Measurements from ENCODE around the gene CD81.

Gene CD81

DNA sequence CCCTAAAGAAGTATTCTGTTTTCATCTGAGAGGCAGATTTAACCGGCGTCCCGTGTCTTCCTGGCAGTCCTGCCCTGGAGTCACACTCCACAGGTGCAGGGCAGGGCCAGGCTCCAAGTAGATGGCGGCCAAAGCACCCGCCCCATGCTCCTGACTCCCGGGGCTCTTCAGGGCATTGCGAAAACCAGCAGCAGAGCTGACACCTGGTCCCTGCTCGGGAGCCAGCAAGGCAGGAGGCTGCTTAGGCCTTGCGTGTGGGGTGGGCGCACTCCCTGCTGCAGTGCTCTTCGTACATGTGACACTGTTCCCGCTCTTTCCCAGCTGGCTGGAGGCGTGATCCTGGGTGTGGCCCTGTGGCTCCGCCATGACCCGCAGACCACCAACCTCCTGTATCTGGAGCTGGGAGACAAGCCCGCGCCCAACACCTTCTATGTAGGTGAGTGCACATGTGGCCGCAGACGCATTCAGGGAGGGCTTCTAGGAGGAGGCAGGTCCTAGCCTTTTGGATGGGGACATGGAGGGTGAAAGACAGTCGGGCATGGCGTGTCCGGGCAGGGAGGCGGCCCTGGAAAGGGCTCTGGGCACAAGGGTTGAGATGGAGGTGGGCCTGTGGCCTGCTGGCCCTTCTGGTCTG, 13.1 kb downstream of the CD81 start:
- DNase-seq (ENCODE audit: low read depth in 2 of 2): no peak

DNA sequence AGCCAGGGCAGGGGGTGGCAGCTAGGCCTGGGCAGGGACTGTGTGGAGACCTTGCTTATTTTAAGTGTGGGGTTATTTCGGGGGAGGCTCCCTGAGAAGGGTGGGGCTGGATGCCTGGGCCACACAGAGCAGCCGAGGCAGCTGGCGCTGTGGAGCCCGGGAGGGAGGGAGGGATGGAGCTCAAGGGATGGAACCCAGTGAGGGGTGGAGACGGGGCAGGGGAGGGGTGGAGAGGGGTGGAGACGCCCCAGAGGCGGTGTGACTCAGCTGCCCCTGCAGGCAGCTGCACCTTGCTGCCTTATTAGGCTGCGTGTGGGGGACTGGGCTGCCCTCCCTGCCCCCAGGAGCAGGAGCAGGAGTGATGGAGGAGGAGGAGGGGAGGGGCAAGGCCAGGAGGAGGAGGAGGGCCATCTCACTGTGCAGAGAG, 13.6 kb downstream of the CD81 start:
- DNase-seq (ENCODE audit: low read depth in 2 of 2): no peak

DNA sequence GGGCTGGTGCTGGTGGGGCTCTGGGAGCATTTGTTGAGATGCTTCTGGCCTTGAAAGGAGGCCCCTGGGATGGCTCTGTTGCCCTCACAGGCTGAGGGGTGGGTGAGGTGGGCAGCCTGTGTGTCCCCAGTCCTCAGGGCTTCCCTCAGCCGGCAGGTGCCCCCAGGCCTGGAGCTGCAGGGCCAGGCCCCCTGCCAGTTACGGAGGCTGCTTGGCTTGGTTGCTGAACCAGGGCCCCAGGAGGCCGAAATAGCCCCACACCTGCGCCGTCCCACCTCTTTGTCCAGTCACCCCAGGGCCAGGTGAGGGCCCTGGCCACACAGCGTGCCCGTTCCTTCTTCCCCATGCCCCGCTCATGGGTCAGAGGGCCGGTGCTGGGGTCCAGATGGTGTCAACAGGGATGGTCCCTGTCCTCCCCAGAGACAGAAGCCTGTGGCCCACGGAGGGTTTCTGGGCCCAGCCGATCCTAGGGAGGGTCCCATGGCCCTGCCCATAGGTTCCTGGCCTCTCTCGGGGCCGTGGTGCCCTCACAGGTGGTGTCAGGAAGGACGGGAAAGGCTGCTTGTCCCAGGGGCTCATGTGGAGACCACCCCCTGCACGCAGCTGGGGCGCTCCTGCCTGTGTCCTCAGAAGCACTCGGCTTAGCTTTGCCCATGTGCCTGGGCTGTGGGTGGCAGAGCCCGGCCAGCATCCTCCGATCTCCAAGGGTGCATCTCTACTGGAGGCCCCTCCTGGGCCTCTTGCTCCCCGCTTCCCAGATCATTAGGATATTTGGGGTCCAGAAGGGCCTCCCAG, 14.3 kb downstream of the CD81 start:
- DNase-seq (ENCODE audit: low read depth in 2 of 2): no peak

DNA sequence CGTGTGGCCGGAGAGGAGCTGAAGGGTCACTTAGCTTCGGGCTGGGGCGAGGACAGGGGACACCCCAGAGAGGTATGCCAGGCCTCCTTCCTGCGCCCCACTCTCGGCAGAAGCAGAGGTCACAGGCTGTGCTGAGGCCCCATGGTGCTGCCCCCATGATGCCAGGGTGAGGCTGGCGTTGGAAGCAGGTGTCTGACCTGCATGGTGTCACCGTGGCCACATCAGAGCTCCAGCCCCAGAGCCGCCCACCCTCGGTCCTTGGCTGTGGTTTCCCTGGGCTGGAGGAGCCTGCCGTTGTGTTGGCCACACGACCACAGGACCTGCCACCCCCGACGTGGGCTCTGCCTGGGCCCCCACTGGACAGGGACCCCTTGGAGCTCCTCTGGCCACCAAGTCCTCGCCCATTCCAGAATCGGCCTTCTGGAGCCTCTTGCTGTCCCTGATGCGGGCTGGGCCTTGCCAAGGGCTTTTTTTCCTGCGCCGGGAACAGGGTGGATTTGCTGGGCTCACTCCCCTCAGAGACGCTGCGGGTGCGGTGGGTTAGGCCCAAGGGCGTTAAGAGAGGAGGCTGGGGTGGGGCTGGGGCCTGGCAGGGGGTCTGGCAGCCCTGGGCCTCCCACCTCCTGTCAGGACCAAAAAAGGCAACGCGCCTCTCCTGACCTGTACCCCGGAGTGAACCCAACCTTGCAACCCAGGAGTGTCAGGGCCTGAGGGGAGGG, 15.3 kb downstream of the CD81 start:
- no peak for DNase-seq (ENCODE audit: low read depth in 2 of 2)

DNA sequence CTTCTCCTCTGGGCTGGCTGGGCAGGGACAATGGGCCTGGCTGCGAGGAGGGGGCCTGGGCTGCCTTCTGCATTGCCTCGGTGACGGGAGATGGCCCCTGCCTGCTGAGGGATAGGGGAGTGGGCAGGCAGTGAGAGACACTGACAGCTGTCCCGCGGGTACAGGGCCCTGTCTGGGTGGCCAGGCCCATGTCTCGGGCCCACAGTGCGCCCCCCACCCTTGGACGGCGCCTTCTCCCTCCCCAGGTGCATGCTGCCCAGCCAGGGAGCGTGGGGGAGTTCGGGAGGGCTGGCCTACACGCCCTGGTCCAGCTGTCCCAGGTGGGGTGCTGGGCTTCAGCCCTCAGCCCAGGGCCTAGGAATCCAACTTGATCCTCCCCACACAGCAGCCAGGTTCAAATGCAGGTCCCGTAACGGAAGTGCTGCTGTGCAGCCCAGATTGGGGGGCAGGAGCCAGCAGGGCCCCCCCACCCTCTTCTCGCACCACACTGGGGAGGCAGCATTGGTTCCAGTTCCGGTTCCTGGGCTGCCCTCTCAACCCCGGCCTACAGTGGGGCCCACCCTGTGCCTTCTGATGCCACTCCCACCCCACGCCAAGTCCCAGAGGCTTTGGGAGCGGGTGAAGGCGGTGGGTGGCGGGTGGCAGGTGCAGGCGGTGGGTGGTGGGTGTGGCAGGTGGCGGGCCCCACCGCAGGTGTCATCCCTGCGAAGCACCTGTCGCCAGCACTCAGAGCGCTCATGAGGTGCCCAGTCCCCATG, 16.2 kb downstream of the CD81 start:
- DNase-seq (ENCODE audit: low read depth in 2 of 2): no peak

DNA sequence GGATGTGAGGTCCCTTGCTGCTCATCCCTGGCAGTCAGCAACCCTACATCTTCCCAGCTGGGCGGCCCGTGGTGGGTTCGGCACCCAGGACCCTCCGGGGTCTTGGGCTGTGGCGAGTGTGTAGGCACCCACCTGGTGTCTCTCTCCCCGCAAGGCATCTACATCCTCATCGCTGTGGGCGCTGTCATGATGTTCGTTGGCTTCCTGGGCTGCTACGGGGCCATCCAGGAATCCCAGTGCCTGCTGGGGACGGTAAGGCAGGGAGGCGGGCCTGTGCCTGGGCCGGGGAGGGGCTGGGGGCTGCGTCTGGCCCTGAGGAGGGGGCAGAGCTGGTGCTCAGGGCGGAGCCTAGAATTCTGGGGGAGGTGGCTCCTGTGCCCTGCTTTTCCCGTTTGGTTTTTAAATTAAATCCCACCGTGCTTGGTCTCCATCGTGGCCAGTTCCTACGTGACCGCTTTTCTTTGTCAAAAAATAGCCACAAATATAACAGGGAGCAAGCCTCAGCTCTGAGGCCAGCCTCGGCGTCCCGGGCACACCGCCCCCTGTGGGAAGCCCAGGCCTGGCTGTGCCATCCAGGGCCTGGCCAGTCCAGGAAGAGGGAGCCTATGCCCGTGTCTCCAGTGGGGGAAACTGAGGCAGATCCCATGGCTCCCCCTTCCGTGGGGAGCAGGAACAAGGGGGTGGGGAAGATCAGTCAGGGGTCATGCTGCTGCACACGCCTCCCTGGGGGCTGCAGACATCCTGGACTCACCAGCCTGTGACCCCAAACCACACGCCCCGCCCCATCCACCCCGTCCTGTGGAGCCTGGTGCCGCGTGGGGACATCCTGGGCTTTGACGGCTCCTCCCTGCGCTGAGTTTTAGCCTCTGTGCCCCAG, 17.1 kb downstream of the CD81 start:
- no peak for DNase-seq (ENCODE audit: low read depth in 2 of 2)

DNA sequence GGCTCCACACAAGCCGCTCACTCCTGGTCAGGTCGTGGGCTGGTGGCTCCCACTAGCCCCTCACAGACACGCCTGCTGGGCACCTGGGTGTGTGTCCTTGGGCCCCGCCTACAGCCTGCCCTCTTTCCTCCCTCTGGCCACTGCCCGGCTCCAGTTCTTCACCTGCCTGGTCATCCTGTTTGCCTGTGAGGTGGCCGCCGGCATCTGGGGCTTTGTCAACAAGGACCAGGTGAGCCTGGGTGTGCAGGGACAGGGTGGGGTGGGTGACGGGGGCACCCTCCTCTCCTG, 17.7 kb downstream of the CD81 start:
- DNase-seq (ENCODE audit: low read depth in 2 of 2): no peak

DNA sequence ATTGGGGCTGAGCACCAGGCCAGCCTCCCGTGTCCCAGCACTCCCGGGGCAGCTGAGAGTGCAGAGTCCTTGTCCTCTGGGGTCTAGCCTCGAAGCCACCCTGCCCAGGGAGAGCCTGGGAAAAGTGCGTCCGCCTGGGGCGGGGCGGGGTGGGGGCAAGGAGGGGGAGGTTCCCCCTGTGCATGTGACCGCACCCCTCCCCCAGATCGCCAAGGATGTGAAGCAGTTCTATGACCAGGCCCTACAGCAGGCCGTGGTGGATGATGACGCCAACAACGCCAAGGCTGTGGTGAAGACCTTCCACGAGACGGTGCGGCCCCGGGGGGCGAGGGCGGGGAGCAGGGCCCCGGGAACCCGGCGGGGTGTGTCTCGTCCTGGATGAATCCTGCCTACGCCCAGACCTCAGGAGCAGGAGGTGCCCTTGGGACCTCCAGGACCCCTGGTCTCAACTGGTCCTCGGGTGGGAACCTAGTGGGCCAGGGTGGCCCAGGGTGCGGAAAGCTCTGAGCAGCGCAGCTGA, 18.2 kb downstream of the CD81 start:
- no peak for DNase-seq (ENCODE audit: low read depth in 2 of 2)

DNA sequence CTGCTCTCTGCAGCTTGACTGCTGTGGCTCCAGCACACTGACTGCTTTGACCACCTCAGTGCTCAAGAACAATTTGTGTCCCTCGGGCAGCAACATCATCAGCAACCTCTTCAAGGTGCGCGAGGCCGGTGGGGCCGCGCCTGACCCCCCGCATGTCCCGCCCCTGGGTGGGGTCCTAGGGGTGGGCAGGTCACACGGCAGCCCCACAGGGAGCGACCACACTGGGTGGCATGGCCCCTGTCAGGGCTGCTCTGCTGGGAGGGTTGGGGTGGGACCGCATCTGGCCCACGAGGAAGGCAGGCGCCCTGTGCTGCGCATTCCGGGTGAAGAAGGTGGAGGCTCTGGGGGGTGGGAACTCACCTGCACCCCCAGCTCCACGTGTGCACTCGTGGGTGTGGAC, 18.7 kb downstream of the CD81 start:
- DNase-seq (ENCODE audit: low read depth in 2 of 2): no peak

DNA sequence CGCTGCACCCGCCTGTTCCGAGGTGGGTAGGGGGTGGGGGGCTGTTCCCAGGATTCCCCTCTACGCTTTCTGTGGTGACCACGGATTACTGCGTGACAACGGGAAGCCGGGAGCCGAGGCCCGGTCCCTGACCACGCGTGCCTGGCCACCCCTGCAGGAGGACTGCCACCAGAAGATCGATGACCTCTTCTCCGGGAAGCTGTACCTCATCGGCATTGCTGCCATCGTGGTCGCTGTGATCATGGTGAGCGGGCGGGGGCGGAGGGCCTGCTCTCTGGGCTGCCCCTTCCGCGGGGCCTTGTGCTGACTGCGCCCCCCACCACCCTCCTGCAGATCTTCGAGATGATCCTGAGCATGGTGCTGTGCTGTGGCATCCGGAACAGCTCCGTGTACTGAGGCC, 19.4 kb downstream of the CD81 start:
- no peak for DNase-seq (ENCODE audit: low read depth in 2 of 2)

DNA sequence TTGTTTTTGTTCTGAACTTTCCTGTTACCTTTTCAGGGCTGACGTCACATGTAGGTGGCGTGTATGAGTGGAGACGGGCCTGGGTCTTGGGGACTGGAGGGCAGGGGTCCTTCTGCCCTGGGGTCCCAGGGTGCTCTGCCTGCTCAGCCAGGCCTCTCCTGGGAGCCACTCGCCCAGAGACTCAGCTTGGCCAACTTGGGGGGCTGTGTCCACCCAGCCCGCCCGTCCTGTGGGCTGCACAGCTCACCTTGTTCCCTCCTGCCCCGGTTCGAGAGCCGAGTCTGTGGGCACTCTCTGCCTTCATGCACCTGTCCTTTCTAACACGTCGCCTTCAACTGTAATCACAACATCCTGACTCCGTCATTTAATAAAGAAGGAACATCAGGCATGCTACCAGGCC, 19.9 kb downstream of the CD81 start:
- DNase-seq (ENCODE audit: low read depth in 2 of 2): no peak

DNA sequence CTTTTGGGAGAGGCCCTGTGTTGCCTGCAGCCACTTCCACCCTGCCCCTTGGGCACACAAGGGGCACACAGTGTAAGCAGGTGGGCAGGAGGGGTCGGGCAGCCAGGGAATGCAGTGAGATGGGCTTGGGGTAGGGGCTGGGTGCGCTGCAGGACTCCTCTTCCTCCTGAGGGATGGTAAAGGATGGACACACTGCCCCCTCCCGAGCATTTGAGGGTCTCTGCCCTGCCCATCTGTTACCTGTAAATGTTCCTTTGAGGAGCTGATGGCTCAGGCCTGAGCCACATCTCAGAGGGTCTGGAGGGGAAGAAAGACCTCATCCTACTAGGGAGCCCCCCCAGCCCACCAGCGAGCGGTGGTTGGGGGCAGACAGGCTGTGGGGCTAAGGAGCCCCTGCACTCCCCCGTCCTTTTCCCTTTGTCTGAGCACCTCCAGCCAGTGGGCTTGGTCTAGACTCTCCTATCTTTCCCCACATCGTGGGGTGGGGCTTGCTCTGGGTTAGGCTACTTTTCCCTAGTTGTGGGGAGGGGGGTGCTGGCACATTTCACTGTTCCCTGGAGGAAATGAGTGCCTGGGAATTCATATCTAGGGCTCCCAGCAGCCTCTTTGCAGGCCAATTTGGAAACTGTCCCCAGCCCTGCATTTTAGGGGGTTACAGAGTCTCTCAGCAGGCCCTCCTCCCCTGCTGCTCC, 21.7 kb downstream of the CD81 start:
- DNase-seq (ENCODE audit: low read depth in 2 of 2): no peak

DNA sequence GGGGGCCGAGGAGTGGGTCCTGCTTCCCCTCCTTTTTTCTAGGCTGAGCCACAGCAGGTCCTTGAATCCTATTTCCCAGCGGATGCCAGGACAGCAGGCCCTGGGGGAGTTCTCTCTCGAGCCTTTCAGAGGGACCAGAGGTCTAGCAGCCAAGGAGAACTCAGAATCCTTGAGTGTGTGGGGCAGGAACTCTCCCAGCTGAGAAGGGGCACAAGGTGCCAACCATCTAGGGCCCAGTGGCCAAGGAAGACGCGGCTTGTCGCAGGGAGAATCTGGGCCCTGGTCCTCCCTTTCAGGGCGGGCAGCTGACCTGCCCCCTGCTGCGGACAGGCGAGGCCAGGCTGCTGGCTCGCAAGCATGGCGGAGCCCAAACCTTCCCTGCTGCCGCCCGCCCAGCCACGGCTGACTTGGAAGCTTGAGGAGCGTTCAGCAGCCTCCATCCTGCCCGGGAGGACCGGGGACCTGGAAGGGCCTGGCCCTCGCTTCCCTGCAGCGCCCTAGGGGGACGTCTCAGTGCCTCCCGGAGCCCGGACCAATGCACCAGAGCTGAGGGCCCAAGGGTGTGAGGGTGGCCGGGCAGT, 22.5 kb downstream of the CD81 start:
- no peak for DNase-seq (ENCODE audit: low read depth in 2 of 2)

DNA sequence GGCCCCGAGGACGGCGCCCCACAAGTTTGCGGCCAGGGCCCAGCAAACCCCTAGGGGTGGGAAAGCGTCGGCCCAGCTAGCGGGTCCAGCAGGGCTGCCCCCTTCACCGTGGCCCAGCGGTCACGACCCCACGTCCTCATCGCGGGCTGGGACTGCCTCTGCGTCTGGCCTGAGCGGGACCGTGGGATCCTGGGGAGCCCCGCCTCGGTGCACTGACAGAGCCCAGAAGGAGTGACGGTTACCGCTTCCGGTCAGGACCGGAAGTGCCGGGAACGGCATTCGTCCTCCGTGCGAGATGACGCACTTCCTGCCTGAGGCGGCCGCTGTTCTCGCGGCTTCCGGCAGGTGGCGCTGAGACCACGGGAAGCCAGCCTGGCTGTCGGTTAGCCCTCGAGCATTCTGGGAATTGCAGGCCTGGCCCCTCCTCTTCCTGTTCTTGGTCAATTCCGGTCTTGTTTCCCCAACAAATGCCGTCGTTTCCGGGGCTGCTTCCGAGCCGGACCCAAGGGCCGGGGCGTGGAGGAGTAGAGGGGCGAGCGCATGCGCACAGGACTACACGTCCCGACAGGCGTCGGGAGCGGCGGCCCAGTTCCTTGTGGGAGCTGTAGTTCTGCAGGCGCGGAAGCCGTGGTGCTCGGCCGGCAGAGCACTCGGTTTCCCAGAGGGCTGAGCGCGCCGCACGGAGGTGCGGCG, 23.1 kb downstream of the CD81 start, which contains the start of gene TSSC4:
TSSC4 (plus strand) TSS at position 682 of the 693 bp plus-strand sequence. CDS start 1,884 bp downstream, outside the sequence.
- DNase-seq (ENCODE audit: low read depth in 2 of 2): peak; percentile 97 to 99

DNA sequence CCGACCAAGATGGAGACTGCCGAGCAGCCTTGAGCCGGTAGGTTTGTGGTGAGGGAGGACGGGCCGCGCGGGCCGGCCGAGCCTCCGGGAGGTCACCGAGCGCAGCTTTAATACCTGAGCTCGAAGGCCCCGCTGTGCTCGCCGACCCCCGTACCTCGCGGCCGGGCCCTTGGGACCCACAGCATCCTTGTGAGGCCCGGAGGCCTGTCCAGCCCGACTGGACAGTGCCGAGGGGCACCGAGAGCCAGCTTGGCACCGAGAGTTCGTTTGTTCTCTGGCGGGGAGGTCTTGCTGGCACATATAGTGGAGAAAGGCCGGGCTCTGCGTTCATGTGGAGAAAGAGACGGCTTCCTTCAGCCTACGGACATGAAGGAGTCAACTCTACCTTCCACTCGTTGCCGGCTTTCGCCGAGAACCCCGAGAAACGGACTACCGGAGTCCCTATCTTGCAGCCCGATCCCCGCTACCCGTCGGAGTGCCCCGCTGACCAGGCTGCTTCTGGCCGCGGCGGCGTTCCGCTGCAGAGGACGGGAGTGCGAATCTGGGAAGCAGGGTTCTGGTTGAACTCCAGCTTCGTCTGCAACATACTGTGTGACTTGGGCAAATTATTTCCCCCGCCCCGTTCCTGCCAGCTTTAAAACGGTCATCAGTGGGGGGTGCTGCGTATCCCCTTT, 23.8 kb downstream of the CD81 start:
- no peak for DNase-seq (ENCODE audit: low read depth in 2 of 2)

DNA sequence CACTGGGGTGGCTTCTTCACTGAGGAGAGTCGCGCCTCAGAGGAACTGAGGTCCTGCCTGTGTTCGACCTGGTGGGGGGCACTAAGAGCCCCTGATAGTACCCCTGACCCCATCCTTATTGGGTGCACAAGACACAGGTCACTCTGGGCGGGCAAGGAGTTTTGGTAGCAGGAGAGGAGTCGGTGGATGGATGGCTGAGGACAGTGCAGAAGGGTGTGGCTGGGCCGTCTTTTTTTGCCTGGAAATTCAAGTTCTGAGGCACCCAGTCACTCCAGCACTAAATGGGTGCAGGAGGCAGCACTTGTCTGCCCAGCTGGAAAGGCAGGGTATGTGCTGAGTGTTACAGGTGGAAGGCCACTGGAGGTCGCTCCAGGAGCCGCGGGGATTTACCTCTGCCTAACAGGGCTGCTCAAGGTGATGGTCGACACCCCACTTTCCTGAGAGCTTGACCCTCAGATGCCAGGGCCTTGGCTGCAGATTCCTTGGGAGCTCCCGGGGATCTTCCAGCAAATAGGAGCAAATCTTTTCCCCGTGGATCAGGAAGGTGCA, 24.4 kb downstream of the CD81 start:
- no peak for DNase-seq (ENCODE audit: low read depth in 2 of 2)

DNA sequence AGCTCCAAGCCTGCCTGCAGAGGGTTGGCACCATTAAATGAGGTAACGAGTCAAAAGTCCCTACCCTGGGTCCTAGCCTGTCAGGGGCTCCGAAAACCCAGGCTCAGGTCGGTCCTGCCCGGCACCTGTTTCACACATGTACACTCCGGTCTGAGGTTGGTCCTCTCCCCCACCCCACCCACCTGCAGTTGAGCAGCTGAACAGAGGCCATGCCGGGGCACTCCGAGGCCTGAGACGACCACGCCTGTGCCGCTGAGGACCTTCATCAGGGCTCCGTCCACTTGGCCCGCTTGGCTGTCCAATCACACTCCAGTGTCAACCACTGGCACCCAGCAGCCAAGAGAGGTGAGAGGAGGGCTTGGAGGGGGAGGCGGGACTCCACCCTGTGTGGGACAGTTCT, 25.0 kb downstream of the CD81 start:
- DNase-seq (ENCODE audit: low read depth in 2 of 2): no peak

DNA sequence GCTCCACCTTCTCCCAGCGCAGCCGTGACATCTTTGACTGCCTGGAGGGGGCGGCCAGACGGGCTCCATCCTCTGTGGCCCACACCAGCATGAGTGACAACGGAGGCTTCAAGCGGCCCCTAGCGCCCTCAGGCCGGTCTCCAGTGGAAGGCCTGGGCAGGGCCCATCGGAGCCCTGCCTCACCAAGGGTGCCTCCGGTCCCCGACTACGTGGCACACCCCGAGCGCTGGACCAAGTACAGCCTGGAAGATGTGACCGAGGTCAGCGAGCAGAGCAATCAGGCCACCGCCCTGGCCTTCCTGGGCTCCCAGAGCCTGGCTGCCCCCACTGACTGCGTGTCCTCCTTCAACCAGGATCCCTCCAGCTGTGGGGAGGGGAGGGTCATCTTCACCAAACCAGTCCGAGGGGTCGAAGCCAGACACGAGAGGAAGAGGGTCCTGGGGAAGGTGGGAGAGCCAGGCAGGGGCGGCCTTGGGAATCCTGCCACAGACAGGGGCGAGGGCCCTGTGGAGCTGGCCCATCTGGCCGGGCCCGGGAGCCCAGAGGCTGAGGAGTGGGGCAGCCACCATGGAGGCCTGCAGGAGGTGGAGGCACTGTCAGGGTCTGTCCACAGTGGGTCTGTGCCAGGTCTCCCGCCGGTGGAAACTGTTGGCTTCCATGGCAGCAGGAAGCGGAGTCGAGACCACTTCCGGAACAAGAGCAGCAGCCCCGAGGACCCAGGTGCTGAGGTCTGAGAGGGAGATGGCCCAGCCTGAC, 26.0 kb downstream of the CD81 start:
- no peak for DNase-seq (ENCODE audit: low read depth in 2 of 2)

All from stimulated activated CD4-positive, alpha-beta T cell treated with anti-CD3 and anti-CD28 coated beads, Interleukin-4, amount 100 ng/mL, for 48 hours (primary cell).